Daoy (cell line): ENCODE results near the gene TJP1. TPM values are rescaled to one million over a fixed set of nuclear protein-coding genes. Genes with fewer than 3 reads are reported as not detected.
"Not testable (repeated sequence)": the region's sequence is repeated elsewhere in the genome, so short reads cannot be mapped to it uniquely, and the experiment has no call there.

Experiments
- DNase-seq: peaks from one replicate; pipeline ENCODE4 v3.0.0-alpha.2; 2015; ENCODE audit warnings: low read depth
- total RNA-seq: library from RNA; depleted of rRNA; stranded (reverse); fragments of >200 nt; shearing (Covaris generic); gene quantifications from 2 replicates; pipeline ENCODE4 v1.2.3, GENCODE V29; 2014

Gene TJP1
- total RNA-seq, 1 experiment from 2014 or later: 29.4 TPM

GRCh38 chr15:29669823-29670222 is 152.4 kb downstream of the TJP1 start:
- peak; percentile 54 for DNase-seq

DNA sequence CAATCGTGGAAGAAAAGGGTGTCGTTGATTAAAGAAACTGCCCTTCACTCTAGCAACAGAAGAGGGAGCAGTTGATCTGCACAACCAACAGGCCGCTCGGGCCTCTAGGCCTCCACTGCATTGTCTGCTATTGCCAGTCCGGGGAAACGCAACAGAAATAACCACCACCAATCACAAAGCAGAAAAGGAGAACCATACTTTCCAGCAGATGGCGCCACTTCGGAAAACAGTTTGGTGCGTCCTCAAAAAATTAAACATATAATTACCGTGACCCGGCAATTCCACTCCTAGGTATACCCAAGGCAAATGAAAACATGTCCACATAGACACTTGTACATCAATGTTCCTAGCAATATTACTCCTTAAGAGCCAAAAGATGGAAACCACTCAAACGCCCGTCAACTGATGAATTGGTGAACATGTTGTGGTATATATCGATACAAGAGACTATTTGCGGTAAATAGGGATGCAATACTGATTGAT is 154.1 kb downstream of the TJP1 start:
- DNase-seq: peak; percentile 85

GRCh38 chr15:29666241-29666640 is 156.0 kb downstream of the TJP1 start:
- DNase-seq: no peak

GRCh38 chr15:29665444-29666003 is 156.7 kb downstream of the TJP1 start:
- DNase-seq: no peak

DNA sequence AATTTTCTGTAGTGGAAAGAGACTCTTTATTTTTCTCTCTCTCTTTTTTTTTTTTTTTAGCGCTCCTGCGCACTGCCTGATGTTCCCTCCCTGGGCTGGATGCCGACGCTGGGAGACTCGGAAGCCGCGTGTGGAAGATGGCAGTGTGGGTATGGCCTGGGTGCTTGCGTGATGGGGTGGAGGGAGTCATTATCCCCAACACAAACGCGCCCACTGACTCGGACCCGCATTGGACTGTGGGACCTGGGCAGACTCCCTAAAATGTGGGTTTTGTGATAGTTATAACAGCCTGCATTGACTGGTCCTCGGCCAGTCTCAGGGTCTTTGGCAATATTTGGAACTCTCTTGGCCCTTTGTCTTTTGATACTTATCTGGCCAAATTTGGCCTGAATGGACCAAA is 157.9 kb downstream of the TJP1 start:
- no peak for DNase-seq

- not testable (repeated sequence) for DNase-seq
Observed at GRCh38 chr15:29657476-29657817, 164.8 kb downstream of the TJP1 start.

DNA sequence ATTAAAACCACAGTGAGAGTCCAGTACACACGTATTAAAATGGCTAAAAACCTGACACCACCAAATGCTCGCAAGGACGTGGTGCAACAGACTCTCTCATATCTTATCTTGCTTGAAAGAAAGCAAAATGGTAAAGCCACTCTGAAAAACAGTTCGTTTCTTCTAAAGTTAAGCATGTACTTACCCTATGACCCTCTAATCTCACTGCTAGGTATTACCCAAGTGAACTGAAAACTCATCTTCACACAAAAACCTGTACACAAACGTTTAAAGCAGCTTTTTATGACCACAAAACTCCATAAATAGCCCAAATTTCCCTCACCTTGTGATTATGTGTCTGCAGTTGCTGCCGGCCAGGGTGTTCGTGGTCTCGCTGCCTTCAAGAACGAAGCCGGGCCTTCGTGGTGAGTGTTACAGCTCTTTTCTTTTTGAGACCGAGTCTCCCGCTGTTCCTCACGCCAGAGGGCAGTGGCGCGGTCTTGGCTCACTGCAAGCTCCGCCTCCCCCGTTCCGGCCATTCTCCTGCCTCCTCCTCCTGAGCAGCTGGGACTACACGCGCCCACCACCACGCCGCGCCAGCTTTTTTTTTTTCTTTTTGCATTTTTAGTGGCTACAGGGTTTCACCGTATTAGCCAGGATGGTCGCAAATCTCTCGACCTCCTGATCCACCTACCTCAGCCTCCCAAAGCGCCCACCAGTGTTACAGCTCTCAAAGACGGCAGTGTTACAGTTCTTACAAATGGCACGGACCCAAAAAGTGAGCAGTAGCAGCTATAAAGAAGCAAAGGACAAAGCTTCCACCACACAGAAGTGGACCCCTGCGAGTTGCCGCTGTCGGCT is 165.4 kb downstream of the TJP1 start:
- DNase-seq: no peak

- no peak for DNase-seq
Observed at GRCh38 chr15:29652595-29652994, 169.7 kb downstream of the TJP1 start.

DNA sequence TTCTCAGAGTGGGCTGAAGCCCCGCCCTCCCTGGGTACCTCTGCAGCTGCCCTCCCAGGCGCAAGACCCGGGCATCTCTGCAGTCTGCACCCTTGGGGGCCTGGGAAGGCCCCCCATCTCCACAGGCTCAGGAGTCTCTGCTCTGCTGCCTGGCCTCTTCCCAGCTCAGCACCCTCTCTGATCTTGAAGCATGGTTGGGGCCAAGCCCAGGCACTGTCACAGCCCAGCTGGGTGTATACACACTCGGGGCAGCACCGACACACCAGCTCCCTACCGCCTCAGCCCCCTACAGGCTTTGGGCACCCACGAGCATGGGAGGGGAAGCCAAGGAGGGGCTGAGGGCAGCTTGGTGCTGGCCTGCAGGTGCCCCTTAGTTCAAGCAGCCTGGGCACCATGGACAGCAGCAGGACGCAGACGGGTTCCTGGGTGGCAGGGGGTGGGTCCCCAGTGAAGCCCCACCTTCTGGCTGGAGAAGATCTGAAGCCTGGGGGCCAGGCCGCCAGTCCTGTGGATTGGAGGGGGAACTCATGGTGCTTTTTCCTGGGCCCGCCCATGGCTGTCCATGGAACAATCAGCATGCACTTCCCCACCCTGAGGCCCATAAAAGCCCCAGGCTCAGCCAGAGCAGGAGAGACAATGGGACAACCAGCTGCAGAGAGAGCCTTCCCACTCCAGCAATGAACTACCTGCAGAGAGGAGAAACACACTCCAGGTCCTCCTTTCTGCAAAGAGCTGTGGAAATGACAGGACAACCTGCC is 170.6 kb downstream of the TJP1 start:
- DNase-seq: no peak
